GM12878 (cell line): Measurements from ENCODE around the gene RAB24. TPM values are rescaled to one million over a fixed set of nuclear protein-coding genes. Genes with fewer than 3 reads are reported as not detected.

ENCODE experiments used
- BMI1 ChIP-seq: fragments of 450-650 bp; IDR thresholded peaks from 2 replicates; pipeline ENCODE4 v1.6.1; 2016; ENCODE audit warnings: mild to moderate bottlenecking, moderate library complexity, borderline replicate concordance
- BRCA1 ChIP-seq: IDR thresholded peaks from 2 replicates; pipeline ENCODE4 v1.6.1; 2011; ENCODE audit warnings: low read depth, low read length, improper control_type of control experiment
- CHD4 ChIP-seq: fragments of 200-600 bp; sonication (generic); IDR thresholded peaks from 2 replicates; pipeline ENCODE4 v1.6.1; 2016; ENCODE audit warnings: mild to moderate bottlenecking
- EZH2 ChIP-seq: IDR thresholded peaks from 2 replicates; pipeline ENCODE4 v1.6.1; 2012; ENCODE audit warnings: low read depth, mild to moderate bottlenecking, control low read depth, inconsistent platforms, low read length, borderline replicate concordance; ENCODE audit not compliant: control insufficient read depth
- IRF4 ChIP-seq: IDR thresholded peaks from 2 replicates; pipeline ENCODE4 v1.6.1; 2011; ENCODE audit warnings: low read depth, low read length
- KDM1A ChIP-seq: fragments of 200-600 bp; sonication (generic); IDR thresholded peaks from 2 replicates; pipeline ENCODE4 v1.6.1; 2016; ENCODE audit warnings: borderline replicate concordance
- MLLT1 ChIP-seq: fragments of 450-650 bp; IDR thresholded peaks from 2 replicates; pipeline ENCODE4 v1.6.1; 2016; ENCODE audit warnings: mild to moderate bottlenecking
- NFYA ChIP-seq: IDR thresholded peaks from 2 replicates; pipeline ENCODE4 v1.6.1; 2011; ENCODE audit warnings: low read depth, mild to moderate bottlenecking, low read length, improper control_type of control experiment, borderline replicate concordance
- NFYB ChIP-seq: IDR thresholded peaks from 2 replicates; pipeline ENCODE4 v1.6.1; 2011; ENCODE audit warnings: low read depth, mild to moderate bottlenecking, low read length, improper control_type of control experiment, moderate library complexity; ENCODE audit not compliant: insufficient read depth
- NRF1 ChIP-seq: conservative IDR thresholded peaks from 2 replicates; pipeline ENCODE4 v1.6.1; 2011; ENCODE audit warnings: mild to moderate bottlenecking, low read depth, low read length, improper control_type of control experiment
- PAX5 ChIP-seq: IDR thresholded peaks from 2 replicates; pipeline ENCODE4 v1.6.1; 2011; ENCODE audit warnings: low read depth, low read length, borderline replicate concordance
- RAD21 ChIP-seq: IDR thresholded peaks from 2 replicates; pipeline ENCODE4 v1.6.1; 2011; ENCODE audit warnings: mild to moderate bottlenecking, low read depth, low read length, moderate library complexity; ENCODE audit not compliant: insufficient read depth
- SMAD5 ChIP-seq: IDR thresholded peaks from 2 replicates; pipeline ENCODE4 v1.6.1; 2016; ENCODE audit warnings: antibody characterized with exemption, low read depth
- SUZ12 ChIP-seq: fragments of 200-600 bp; sonication (generic); IDR thresholded peaks from one replicate; pipeline ENCODE4 v1.6.1; 2018; ENCODE audit warnings: antibody characterized with exemption, mild to moderate bottlenecking; ENCODE audit not compliant: unreplicated experiment
- TAF1 ChIP-seq: IDR thresholded peaks from 2 replicates; pipeline ENCODE4 v1.6.1; 2011; ENCODE audit warnings: mild to moderate bottlenecking, low read depth, low read length, borderline replicate concordance
- TCF7 ChIP-seq: IDR thresholded peaks from 2 replicates; pipeline ENCODE4 v1.6.1; 2014; ENCODE audit warnings: antibody characterized with exemption, borderline replicate concordance
- YY1 ChIP-seq: IDR thresholded peaks from 2 replicates; pipeline ENCODE4 v1.6.1; 2011; ENCODE audit warnings: low read depth, mild to moderate bottlenecking, low read length
- ZSCAN29 ChIP-seq: fragments of 450-650 bp; IDR thresholded peaks from 2 replicates; pipeline ENCODE4 v1.6.1; 2017; ENCODE audit warnings: mild to moderate bottlenecking, moderate library complexity
- ZZZ3 ChIP-seq: IDR thresholded peaks from 2 replicates; pipeline ENCODE4 v1.6.1; 2011; ENCODE audit warnings: low read depth; ENCODE audit not compliant: control insufficient read depth, insufficient read length
- polyA plus RNA-seq, 11 experiments: library from polyadenylated mRNA; depleted of rRNA in 4 of 11; unstranded in 6 of 11; stranded (reverse) in 5 of 11; fragments of >200 nt; fragmentation: Nextera tagmentation in 4 of 11; fragmentation: Illumina TruSeq in 1 of 11; extraction: Ambion mirVana in 4 of 11; extraction: Trizol in 1 of 11; gene quantifications; 1 replicate in 1 of 11; 2 replicates in 10 of 11; pipeline versions ENCODE4 v1.2.1 to v1.2.3, GENCODE V29; 2011 to 2016; ENCODE audit warnings: inconsistent platforms in 2 of 11, missing spikeins in 2 of 11, low read depth in 1 of 11
- total RNA-seq, 4 experiments: library from RNA; depleted of rRNA in 3 of 4; stranded (reverse); fragments of >200 nt in 3 of 4; fragmentation: Illumina TruSeq in 1 of 4; extraction: Trizol in 1 of 4; gene quantifications; 2 replicates each; pipeline versions ENCODE4 v1.2.1 to v1.2.3, GENCODE V29; 2013 to 2021
- TF ChIP-seq, protein P1 (sequence below): fragments of 450-650 bp; formaldehyde crosslinking; IDR thresholded peaks from 2 replicates; pipeline ENCODE4 v1.4.0; 2022; ENCODE audit warnings: mild to moderate bottlenecking, moderate library complexity
- TF ChIP-seq, protein P2 (sequence below): IDR thresholded peaks from 2 replicates; pipeline ENCODE4 v1.6.1; 2011; ENCODE audit warnings: borderline replicate concordance, low read depth, mild to moderate bottlenecking, moderate library complexity, low read length; ENCODE audit not compliant: insufficient read depth, poor library complexity, severe bottlenecking
- TF ChIP-seq, protein P3 (sequence below): fragments of 450-650 bp; conservative IDR thresholded peaks from 2 replicates; pipeline ENCODE4 v1.6.1; 2017; ENCODE audit warnings: mild to moderate bottlenecking, moderate library complexity

RAB24 gene
- total and polyA plus RNA-seq, 10 of the 15 experiments (the other 5 are each of a cell fraction or from before 2014, with no cell fraction given): 8.0 to 44.4 (median 24.4) TPM

DNA sequence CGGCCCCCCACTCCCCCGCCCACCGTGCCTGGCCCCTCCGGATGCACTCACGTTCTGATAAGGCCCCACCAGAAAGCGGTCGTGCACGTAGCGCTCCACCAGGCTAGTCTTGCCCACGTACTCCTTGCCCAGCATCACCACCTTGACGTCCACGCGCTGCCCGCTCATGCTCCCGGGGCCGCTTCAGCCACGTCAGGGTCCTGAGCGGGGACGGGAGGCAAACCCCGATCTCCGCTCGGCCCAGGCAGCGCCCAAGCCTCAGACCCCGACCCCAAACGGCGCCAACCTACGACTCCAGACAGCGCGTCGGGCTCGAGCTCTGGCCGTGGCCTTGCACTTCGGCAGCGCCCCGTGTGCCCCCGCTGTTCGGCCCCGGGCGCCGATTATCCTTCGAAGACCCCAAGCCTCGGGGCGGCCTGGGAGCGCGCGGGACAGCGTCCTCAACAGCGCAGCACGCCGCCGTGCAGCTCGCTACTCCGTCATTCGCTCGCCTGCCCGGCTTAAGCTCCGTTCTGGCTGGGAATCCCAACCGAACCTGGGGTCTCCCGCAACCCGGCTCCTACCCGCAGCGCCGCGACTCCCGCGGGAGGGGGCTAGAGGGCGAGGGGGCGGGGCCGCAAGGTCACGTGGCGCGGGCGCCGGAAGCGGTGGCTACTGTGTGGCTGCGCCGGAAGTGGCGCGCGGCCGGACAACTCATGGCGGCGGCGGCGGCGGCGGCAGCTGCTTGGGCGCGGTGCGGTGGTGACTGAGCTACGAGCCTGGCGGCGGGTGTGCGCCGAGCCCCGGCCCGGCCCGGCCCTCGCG lies at the start of gene RAB24, which contains the start of gene PRELID1 (continued):
- TF ChIP-seq, protein P1, sequence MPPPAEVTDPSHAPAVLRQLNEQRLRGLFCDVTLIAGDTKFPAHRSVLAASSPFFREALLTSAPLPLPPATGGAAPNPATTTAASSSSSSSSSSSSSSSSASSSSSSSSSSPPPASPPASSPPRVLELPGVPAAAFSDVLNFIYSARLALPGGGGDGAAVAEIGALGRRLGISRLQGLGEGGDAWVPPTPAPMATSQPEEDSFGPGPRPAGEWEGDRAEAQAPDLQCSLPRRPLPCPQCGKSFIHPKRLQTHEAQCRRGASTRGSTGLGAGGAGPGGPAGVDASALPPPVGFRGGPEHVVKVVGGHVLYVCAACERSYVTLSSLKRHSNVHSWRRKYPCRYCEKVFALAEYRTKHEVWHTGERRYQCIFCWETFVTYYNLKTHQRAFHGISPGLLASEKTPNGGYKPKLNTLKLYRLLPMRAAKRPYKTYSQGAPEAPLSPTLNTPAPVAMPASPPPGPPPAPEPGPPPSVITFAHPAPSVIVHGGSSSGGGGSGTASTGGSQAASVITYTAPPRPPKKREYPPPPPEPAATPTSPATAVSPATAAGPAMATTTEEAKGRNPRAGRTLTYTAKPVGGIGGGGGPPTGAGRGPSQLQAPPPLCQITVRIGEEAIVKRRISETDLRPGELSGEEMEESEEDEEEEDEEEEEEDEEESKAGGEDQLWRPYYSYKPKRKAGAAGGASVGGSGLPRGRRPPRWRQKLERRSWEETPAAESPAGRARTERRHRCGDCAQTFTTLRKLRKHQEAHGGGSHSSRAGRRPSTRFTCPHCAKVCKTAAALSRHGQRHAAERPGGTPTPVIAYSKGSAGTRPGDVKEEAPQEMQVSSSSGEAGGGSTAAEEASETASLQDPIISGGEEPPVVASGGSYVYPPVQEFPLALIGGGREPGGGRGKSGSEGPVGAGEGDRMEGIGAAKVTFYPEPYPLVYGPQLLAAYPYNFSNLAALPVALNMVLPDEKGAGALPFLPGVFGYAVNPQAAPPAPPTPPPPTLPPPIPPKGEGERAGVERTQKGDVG (CRISPR knock-in tag): no peak
- TF ChIP-seq BRCA1 (no peak), TAF1 (peak; percentile 49; the same call in 1 of the 2 replicates), IRF4 (no peak), ZZZ3 (no peak), TCF7 (no peak), EZH2 (no peak), ZSCAN29 (peak; percentile 13; the same call in 1 of the 2 replicates), RAD21 (no peak), NRF1 (no peak), PAX5 (no peak), NFYA (no peak), BMI1 (no peak), NFYB (no peak), MLLT1 (peak; percentile 19; the same call in 1 of the 2 replicates), CHD4 (no peak), KDM1A (no peak), SMAD5 (no peak), YY1 (peak; percentile 92), SUZ12 (no peak)
- TF ChIP-seq, protein P2, sequence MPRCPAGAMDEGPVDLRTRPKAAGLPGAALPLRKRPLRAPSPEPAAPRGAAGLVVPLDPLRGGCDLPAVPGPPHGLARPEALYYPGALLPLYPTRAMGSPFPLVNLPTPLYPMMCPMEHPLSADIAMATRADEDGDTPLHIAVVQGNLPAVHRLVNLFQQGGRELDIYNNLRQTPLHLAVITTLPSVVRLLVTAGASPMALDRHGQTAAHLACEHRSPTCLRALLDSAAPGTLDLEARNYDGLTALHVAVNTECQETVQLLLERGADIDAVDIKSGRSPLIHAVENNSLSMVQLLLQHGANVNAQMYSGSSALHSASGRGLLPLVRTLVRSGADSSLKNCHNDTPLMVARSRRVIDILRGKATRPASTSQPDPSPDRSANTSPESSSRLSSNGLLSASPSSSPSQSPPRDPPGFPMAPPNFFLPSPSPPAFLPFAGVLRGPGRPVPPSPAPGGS: peak; percentile 57
- TF ChIP-seq, protein P3, sequence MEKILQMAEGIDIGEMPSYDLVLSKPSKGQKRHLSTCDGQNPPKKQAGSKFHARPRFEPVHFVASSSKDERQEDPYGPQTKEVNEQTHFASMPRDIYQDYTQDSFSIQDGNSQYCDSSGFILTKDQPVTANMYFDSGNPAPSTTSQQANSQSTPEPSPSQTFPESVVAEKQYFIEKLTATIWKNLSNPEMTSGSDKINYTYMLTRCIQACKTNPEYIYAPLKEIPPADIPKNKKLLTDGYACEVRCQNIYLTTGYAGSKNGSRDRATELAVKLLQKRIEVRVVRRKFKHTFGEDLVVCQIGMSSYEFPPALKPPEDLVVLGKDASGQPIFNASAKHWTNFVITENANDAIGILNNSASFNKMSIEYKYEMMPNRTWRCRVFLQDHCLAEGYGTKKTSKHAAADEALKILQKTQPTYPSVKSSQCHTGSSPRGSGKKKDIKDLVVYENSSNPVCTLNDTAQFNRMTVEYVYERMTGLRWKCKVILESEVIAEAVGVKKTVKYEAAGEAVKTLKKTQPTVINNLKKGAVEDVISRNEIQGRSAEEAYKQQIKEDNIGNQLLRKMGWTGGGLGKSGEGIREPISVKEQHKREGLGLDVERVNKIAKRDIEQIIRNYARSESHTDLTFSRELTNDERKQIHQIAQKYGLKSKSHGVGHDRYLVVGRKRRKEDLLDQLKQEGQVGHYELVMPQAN: peak; percentile 91; the same call in 1 of the 2 replicates
